DND-41 (cell line): ENCODE data around the gene MORF4L1.

ENCODE experiments used
- CTCF ChIP-seq: IDR thresholded peaks from 2 replicates; pipeline ENCODE4 v1.5.1; 2012; ENCODE audit warnings: borderline replicate concordance, low read length, moderate library complexity, mild to moderate bottlenecking; ENCODE audit not compliant: poor library complexity, severe bottlenecking; ENCODE audit errors: extremely low read depth
- EZH2 ChIP-seq: IDR thresholded peaks from 3 replicates; pipeline ENCODE4 v1.6.1; 2012; ENCODE audit warnings: borderline replicate concordance, low read depth, mild to moderate bottlenecking, moderate library complexity, low read length, inconsistent platforms; ENCODE audit not compliant: severe bottlenecking

- TF ChIP-seq CTCF (no peak), EZH2 (no peak)
These were observed 20.8 kb downstream of the MORF4L1 start for GRCh38 chr15:78893538-78893937.
